Upper lobe of left lung (tissue), 4 donors: ENCODE measurements around the gene CRTC1.

Experiments used
- CTCF ChIP-seq, 6 experiments: fragments of 450-650 bp in 4 of 6; fragments of 200-600 bp in 2 of 6; sonication (generic) in 2 of 6; IDR thresholded peaks; one replicate each; pipeline ENCODE4 v1.5.1; 2016 to 2019; ENCODE audit warnings: antibody characterized with exemption in 6 of 6
- EP300 ChIP-seq, 4 donors: sonication (generic); formaldehyde crosslinking; IDR thresholded peaks; one replicate each; pipeline ENCODE4 v1.5.1; 2017; ENCODE audit warnings: antibody characterized with exemption in 4 of 4, control low read depth in 2 of 4
- POLR2A ChIP-seq, 4 donors: fragments of 450-650 bp; IDR thresholded peaks; one replicate each; pipeline ENCODE4 v1.5.1; 2016 to 2017; ENCODE audit warnings: antibody characterized with exemption in 4 of 4, mild to moderate bottlenecking in 2 of 4
- POLR2AphosphoS5 ChIP-seq, 2 donors: sonication (generic); formaldehyde crosslinking; IDR thresholded peaks; one replicate each; pipeline ENCODE4 v1.5.1; 2017; ENCODE audit warnings: antibody characterized with exemption in 2 of 2

DNA sequence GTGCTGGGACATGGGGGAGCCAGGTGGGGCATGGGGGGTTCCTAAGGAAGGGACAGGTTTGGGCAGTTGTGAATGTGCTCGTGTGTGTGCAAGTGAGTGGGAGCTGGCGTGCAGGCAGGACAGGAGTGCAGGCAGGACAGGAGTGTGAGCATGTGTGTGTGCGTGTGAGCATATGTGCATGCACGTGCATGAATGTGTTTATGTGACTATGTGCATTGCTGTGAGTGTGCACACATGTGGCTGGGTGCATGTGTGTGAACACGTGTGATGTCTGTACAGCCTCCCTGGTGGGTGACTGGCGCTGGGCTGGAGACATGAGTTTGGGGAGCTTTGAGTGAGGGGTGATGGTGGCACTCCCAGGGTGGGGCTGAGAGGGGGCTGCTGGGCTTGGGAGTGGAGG, 33.4 kb downstream of the CRTC1 start:
- TF ChIP-seq EP300 (IDR thresholded peaks at IDR 0.05) (no peak), CTCF (IDR thresholded peaks at IDR 0.05) (no peak), POLR2AphosphoS5 (IDR thresholded peaks at IDR 0.05) (no peak), POLR2A (IDR thresholded peaks at IDR 0.05) (no peak)
